Upper lobe of left lung (tissue), 6 donors: ENCODE data around the gene UBL3. TPM values are rescaled to one million over a fixed set of nuclear protein-coding genes. Genes with fewer than 3 reads are reported as not detected.

ENCODE experiments used
- ATAC-seq, 2 donors: fragments of 200-7000 bp; cut with Tn5 transposase; one replicate each; pipeline ENCODE4 v1.9.1; 2022; ENCODE audit warnings: mild to moderate bottlenecking in 2 of 2, moderate library complexity in 2 of 2; ENCODE audit not compliant: low FRiP score in 2 of 2
- DNase-seq, 2 donors: peaks; one replicate each; pipeline ENCODE4 v3.0.0-alpha.2; 2019 to 2020
- H3K27ac ChIP-seq, 4 donors: fragments of 200-600 bp; sonication (generic); one replicate each; pipeline ENCODE4 v1.5.1; 2016 to 2019
- H3K27me3 ChIP-seq, 4 donors: fragments of 200-600 bp; sonication (generic); one replicate each; pipeline ENCODE4 v1.5.1; 2017 to 2019
- H3K36me3 ChIP-seq, 4 donors: fragments of 200-600 bp; sonication (generic); one replicate each; pipeline ENCODE4 v1.5.1; 2016 to 2019
- H3K4me1 ChIP-seq, 4 donors: fragments of 200-600 bp; sonication (generic); one replicate each; pipeline ENCODE4 v1.5.1; 2018 to 2019
- H3K4me3 ChIP-seq, 4 donors: fragments of 200-600 bp; sonication (generic); one replicate each; pipeline ENCODE4 v1.5.1; 2017 to 2019; ENCODE audit warnings: mild to moderate bottlenecking in 2 of 4, moderate library complexity in 1 of 4
- H3K9me3 ChIP-seq, 4 donors: fragments of 200-600 bp; sonication (generic); one replicate each; pipeline ENCODE4 v1.5.1; 2018 to 2019
- CTCF ChIP-seq, 6 experiments: fragments of 450-650 bp in 4 of 6; fragments of 200-600 bp in 2 of 6; sonication (generic) in 2 of 6; IDR thresholded peaks; one replicate each; pipeline ENCODE4 v1.5.1; 2016 to 2019; ENCODE audit warnings: antibody characterized with exemption in 6 of 6
- EP300 ChIP-seq, 4 donors: sonication (generic); formaldehyde crosslinking; IDR thresholded peaks; one replicate each; pipeline ENCODE4 v1.5.1; 2017; ENCODE audit warnings: antibody characterized with exemption in 4 of 4, control low read depth in 2 of 4
- POLR2A ChIP-seq, 4 donors: fragments of 450-650 bp; IDR thresholded peaks; one replicate each; pipeline ENCODE4 v1.5.1; 2016 to 2017; ENCODE audit warnings: antibody characterized with exemption in 4 of 4, mild to moderate bottlenecking in 2 of 4
- POLR2AphosphoS5 ChIP-seq, 2 donors: sonication (generic); formaldehyde crosslinking; IDR thresholded peaks; one replicate each; pipeline ENCODE4 v1.5.1; 2017; ENCODE audit warnings: antibody characterized with exemption in 2 of 2
- WGBS, 2 donors: methylation state at CpG; one replicate each; pipeline ENCODE4 v1.1.5; 2017 to 2018; 5-methylcytosine and 5-hydroxymethylcytosine counted together
- total RNA-seq, 6 donors: library from RNA; depleted of rRNA in 4 of 6; stranded (reverse); fragments of >200 nt in 4 of 6; gene quantifications; one replicate each; pipeline versions ENCODE4 v1.1.0 to v1.2.1, GENCODE V29; 2016 to 2021
- donor health status: DM: no; HTN: no; CAD: no; lungs with moderate emphysema.
- donor health status: DM: no; HTN: yes; CAD: no; lungs with severe emphysema.

Gene UBL3
- total RNA-seq, 6 donors from 2014 or later: 32.5 to 122 (median 53.3) TPM

GRCh38 chr13:29761160-29761559 lies 89.3 kb downstream of the UBL3 start:
- ATAC-seq: no peak
- WGBS, 2 donors: 67 to 82% methylated on average over 3 of the region's 3 CpGs
- no peak for DNase-seq
- H3K4me3 ChIP-seq: no peak overlapping the region
- H3K27ac ChIP-seq: no peak overlapping the region
- H3K4me1 ChIP-seq: no peaks in the 10 kb centered on the region
- peaks cover 0 to 5% (median 0%) of the 10 kb centered on the region in 4 donors for H3K9me3 ChIP-seq
- H3K36me3 ChIP-seq: peaks cover 0 to 7% (median 0%) of the 10 kb centered on the region in 4 donors
- no peaks in the 10 kb centered on the region for H3K27me3 ChIP-seq
- TF ChIP-seq POLR2AphosphoS5 (IDR thresholded peaks at IDR 0.05) (no peak), POLR2A (IDR thresholded peaks at IDR 0.05) (no peak), EP300 (IDR thresholded peaks at IDR 0.05) (no peak), CTCF (IDR thresholded peaks at IDR 0.05) (no peak)

DNA sequence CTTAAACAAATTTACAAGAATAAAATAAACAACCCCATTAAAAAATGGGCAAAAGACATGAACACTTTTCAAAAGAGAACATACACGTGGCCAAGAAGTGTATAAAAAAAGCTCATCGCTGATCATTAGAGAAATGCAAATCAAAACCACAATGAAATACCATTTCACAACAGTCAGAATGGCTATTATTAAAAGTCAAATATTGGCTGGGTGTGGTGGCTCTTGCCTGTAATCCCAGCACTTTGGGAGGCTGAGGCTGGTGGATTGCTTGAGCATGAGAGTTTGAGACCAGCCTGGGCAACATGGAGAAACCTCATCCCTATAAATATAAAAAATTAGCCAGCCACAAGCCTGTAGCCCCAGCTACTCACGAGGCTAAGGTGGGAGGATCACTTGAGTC lies 89.9 kb downstream of the UBL3 start:
- no peak for DNase-seq
- WGBS, 2 donors: 67 to 76% methylated on average over 3 of the region's 3 CpGs
- H3K9me3 ChIP-seq: peaks cover 0 to 5% (median 0%) of the 10 kb centered on the region in 4 donors

DNA sequence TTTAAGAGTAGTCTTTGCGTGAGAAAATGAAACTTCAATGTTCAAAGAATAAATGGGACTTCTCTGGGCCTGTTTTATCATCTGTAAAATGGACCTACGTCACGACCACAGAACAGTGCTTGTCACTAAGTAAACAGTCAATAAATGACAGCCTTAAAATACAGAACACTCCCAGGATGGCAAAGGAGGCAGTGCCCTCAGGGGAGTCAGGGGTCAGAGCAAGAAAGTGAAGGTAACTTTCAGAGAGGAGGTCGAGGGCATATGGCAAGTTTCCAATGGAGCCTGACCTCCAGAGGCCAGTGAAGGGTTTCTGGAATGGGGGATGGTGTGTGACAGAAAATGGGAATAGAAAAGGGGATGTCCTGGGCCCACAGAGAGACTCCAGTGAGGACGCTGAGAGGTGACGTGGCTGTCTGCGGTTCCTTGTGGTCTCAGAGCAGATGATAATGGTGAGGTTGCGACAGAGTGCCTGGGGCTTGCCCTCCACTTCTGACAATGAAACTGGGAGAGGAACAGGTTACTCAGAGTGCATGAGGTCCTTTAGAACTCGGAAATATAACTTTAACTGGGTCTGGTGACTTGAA lies 91.8 kb downstream of the UBL3 start:
- ATAC-seq (peak; percentile 57 to 83), DNase-seq (peak in 1 of 2 donors; percentile 78)
- H3K9me3 ChIP-seq: peaks cover 0 to 5% (median 0%) of the 10 kb centered on the region in 4 donors
- WGBS, 2 donors: 66 to 71% methylated on average over 9 of the region's 9 CpGs
- H3K27me3 ChIP-seq: no peaks in the 10 kb centered on the region
- TF ChIP-seq EP300 (IDR thresholded peaks at IDR 0.05) (peak in 1 of 4 donors; percentile 8), POLR2AphosphoS5 (IDR thresholded peaks at IDR 0.05) (peak in 1 of 2 donors; percentile 32), CTCF (IDR thresholded peaks at IDR 0.05) (no peak)
- H3K4me3 ChIP-seq: no peak overlapping the region
- H3K36me3 ChIP-seq: no peaks in the 10 kb centered on the region
- no peaks in the 10 kb centered on the region for H3K4me1 ChIP-seq
- H3K27ac ChIP-seq: no peak overlapping the region

More for the DNA sequence above, 89.9 kb downstream of the UBL3 start:
- no peaks in the 10 kb centered on the region for H3K4me1 ChIP-seq
- ATAC-seq: no peak
- no peaks in the 10 kb centered on the region for H3K27me3 ChIP-seq
- no peak overlapping the region for H3K4me3 ChIP-seq
- no peak overlapping the region for H3K27ac ChIP-seq
- peaks cover 0 to 1% (median 0%) of the 10 kb centered on the region in 4 donors for H3K36me3 ChIP-seq
- TF ChIP-seq EP300 (IDR thresholded peaks at IDR 0.05) (no peak), CTCF (IDR thresholded peaks at IDR 0.05) (no peak), POLR2AphosphoS5 (IDR thresholded peaks at IDR 0.05) (no peak), POLR2A (IDR thresholded peaks at IDR 0.05) (no peak)

GRCh38 chr13:29756506-29756905 lies 93.9 kb downstream of the UBL3 start:
- peaks cover 0 to 5% (median 0%) of the 10 kb centered on the region in 4 donors for H3K9me3 ChIP-seq
- H3K27ac ChIP-seq: no peak overlapping the region
- H3K36me3 ChIP-seq: no peaks in the 10 kb centered on the region
- no peaks in the 10 kb centered on the region for H3K4me1 ChIP-seq
- ATAC-seq: no peak
- H3K27me3 ChIP-seq: no peaks in the 10 kb centered on the region
- TF ChIP-seq POLR2A (IDR thresholded peaks at IDR 0.05): no peak
- no peak for TF ChIP-seq POLR2AphosphoS5 (IDR thresholded peaks at IDR 0.05)
- TF ChIP-seq EP300 (IDR thresholded peaks at IDR 0.05): no peak
- TF ChIP-seq CTCF (IDR thresholded peaks at IDR 0.05): no peak
- DNase-seq: no peak
- WGBS, 2 donors: 76 to 85% methylated on average over 2 of the region's 2 CpGs
- no peak overlapping the region for H3K4me3 ChIP-seq

GRCh38 chr13:29754473-29754806 lies 96.0 kb downstream of the UBL3 start:
- 88 to 90% methylated on average over 4 of the region's 4 CpGs for WGBS, 2 donors
- no peak overlapping the region for H3K4me3 ChIP-seq
- TF ChIP-seq POLR2A (IDR thresholded peaks at IDR 0.05): no peak
- DNase-seq: no peak
- no peaks in the 10 kb centered on the region for H3K4me1 ChIP-seq
- no peaks in the 10 kb centered on the region for H3K9me3 ChIP-seq
- no peak for ATAC-seq
- no peaks in the 10 kb centered on the region for H3K27me3 ChIP-seq
- no peaks in the 10 kb centered on the region for H3K36me3 ChIP-seq
- no peak overlapping the region for H3K27ac ChIP-seq
